Testis (tissue), 2 donors: ENCODE data around the gene ESR1.

ENCODE experiments used
- POLR2A ChIP-seq: fragments of 450-650 bp; IDR thresholded peaks from one replicate; pipeline ENCODE4 v1.6.1; 2017; ENCODE audit warnings: antibody characterized with exemption, mild to moderate bottlenecking, moderate library complexity
- TF ChIP-seq, protein P1 (sequence below), 3 experiments: fragments of 450-650 bp in 2 of 3; fragments of 200-600 bp in 1 of 3; sonication (generic) in 1 of 3; IDR thresholded peaks; one replicate each; pipeline ENCODE4 v1.5.1; 2016 to 2019; ENCODE audit warnings: antibody characterized with exemption in 3 of 3, mild to moderate bottlenecking in 2 of 3, moderate library complexity in 1 of 3

- TF ChIP-seq POLR2A: no peak
- TF ChIP-seq, protein P1, sequence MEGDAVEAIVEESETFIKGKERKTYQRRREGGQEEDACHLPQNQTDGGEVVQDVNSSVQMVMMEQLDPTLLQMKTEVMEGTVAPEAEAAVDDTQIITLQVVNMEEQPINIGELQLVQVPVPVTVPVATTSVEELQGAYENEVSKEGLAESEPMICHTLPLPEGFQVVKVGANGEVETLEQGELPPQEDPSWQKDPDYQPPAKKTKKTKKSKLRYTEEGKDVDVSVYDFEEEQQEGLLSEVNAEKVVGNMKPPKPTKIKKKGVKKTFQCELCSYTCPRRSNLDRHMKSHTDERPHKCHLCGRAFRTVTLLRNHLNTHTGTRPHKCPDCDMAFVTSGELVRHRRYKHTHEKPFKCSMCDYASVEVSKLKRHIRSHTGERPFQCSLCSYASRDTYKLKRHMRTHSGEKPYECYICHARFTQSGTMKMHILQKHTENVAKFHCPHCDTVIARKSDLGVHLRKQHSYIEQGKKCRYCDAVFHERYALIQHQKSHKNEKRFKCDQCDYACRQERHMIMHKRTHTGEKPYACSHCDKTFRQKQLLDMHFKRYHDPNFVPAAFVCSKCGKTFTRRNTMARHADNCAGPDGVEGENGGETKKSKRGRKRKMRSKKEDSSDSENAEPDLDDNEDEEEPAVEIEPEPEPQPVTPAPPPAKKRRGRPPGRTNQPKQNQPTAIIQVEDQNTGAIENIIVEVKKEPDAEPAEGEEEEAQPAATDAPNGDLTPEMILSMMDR (IDR thresholded peaks at IDR 0.05): no peak
These were observed 283.7 kb downstream of the ESR1 start for GRCh38 chr6:152091201-152091600.
